ENCODE measurements around the gene DCLRE1B.
A peak's percentile ranks its signal among the peaks of the same experiment; 100 is the strongest.

Gene DCLRE1B

DNA sequence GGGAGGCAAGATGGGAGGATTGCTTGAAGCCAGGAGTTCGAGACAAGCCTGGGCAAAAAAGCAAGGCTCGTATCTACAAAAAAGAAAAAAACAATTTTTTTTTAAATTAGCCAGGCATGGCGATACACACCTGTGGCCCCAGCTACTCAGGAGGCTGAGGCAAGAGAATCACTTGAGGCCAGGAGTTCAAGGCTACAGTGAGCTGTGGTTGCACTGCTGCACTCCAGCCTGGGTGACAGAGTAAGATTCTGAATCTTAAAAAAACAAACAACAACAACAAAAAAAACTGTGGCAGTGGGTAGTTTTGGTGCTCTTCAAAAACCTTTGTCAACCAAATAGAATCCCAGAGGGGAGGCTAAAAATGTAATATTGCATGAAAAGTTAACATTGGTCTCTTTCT is 34.3 kb upstream of the DCLRE1B start:
- Histone ChIP-seq H3K27ac (ENCODE audit: low read depth, low read length) (no peak overlapping the region), H3K36me3 (ENCODE audit: insufficient read depth, low read length) (no peaks in the 10 kb centered on the region), H3K27me3 (ENCODE audit: insufficient read depth, low read length) (no peaks in the 10 kb centered on the region), H3K4me3 (ENCODE audit: low read depth, low read length) (no peak overlapping the region), H3K79me2 (ENCODE audit: control insufficient read depth, insufficient read depth, low read length, unreplicated experiment) (no peaks in the 10 kb centered on the region), H3K4me1 (ENCODE audit: control insufficient read depth, insufficient read depth, low read length, unreplicated experiment) (peaks cover 14% of the 10 kb centered on the region), H2AFZ (ENCODE audit: low read length, unreplicated experiment) (no peak overlapping the region)

DNA sequence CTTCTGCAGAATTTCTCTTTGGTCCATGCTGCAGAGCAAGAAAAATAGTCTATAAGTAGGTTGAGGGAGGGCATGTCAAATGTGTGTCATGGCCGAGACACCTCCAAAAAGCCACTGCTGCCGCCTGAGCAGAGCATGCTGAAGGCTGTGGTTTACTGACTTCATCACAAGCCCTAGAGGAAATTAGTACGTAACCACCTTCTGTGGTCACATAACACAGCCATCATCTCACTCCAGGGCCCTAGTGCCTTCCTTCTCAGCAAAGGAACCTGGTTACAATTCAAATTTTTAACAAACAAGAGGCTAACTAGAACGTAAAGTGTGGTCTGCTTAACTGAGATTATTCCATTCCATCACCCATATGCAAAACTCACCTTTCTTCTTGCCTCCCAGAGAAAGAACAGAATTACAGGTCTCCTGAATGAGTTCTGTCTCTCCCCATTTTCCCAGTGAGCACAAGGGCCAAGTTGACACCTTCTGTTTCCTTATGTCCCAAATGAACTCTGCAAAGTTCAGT is 33.5 kb upstream of the DCLRE1B start, which contains the start of gene PTPN22:
Gene PTPN22 (minus strand): TSS at position 116 of the 517 bp plus-strand sequence.
- H2AFZ ChIP-seq (ENCODE audit: low read length, unreplicated experiment), result peak within 1 kb of the TSS; percentile 52
- no peaks in the 10 kb centered on the region for H3K36me3 ChIP-seq (ENCODE audit: insufficient read depth, low read length)
- H3K27ac ChIP-seq (ENCODE audit: low read depth, low read length), result no peak within 1 kb of the TSS
- H3K79me2 ChIP-seq (ENCODE audit: control insufficient read depth, insufficient read depth, low read length, unreplicated experiment), result no peaks in the 10 kb centered on the region
- no peak within 1 kb of the TSS for H3K4me3 ChIP-seq (ENCODE audit: low read depth, low read length)
- H3K4me1 ChIP-seq (ENCODE audit: control insufficient read depth, insufficient read depth, low read length, unreplicated experiment), result peaks cover 14% of the 10 kb centered on the region
- no peaks in the 10 kb centered on the region for H3K27me3 ChIP-seq (ENCODE audit: insufficient read depth, low read length)

DNA sequence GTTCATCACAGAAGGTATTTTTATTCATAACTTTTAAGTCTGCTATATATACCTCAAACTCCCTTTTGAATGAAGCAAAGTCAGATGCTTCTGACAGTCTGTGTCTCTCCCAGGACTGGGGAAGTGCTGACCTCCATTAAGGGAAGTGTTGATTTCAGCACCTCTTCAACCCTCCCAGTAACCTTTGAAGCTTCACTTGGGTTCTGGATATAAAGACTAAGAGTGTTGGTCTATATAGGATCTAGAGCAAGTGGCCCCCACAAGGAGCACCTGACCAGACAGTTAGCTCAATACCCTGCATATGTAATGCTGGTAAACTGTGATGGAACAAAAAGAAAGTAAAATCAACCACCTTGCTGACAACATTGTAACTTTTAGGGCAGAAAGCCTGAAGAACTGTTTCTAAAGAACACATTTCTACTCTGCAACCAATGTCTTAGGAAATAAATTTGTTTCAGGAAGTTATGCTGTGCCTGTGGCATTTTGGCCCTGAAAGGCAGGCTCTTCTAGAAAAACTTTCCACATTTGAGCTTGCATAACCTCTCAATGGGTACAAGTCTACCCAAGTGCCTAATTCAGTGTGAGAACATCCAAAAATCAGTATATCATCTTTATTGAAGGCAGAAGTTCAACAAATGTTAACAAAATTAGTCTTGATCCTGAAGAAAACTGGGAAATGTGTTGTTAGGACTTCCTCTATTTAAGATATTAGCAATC is 32.7 kb upstream of the DCLRE1B start:
- Histone ChIP-seq H2AFZ (ENCODE audit: low read length, unreplicated experiment) (peak overlapping the region; percentile 52), H3K4me1 (ENCODE audit: control insufficient read depth, insufficient read depth, low read length, unreplicated experiment) (peaks cover 14% of the 10 kb centered on the region), H3K79me2 (ENCODE audit: control insufficient read depth, insufficient read depth, low read length, unreplicated experiment) (no peaks in the 10 kb centered on the region), H3K27ac (ENCODE audit: low read depth, low read length) (no peak overlapping the region), H3K27me3 (ENCODE audit: insufficient read depth, low read length) (no peaks in the 10 kb centered on the region), H3K36me3 (ENCODE audit: insufficient read depth, low read length) (no peaks in the 10 kb centered on the region), H3K4me3 (ENCODE audit: low read depth, low read length) (no peak overlapping the region)

DNA sequence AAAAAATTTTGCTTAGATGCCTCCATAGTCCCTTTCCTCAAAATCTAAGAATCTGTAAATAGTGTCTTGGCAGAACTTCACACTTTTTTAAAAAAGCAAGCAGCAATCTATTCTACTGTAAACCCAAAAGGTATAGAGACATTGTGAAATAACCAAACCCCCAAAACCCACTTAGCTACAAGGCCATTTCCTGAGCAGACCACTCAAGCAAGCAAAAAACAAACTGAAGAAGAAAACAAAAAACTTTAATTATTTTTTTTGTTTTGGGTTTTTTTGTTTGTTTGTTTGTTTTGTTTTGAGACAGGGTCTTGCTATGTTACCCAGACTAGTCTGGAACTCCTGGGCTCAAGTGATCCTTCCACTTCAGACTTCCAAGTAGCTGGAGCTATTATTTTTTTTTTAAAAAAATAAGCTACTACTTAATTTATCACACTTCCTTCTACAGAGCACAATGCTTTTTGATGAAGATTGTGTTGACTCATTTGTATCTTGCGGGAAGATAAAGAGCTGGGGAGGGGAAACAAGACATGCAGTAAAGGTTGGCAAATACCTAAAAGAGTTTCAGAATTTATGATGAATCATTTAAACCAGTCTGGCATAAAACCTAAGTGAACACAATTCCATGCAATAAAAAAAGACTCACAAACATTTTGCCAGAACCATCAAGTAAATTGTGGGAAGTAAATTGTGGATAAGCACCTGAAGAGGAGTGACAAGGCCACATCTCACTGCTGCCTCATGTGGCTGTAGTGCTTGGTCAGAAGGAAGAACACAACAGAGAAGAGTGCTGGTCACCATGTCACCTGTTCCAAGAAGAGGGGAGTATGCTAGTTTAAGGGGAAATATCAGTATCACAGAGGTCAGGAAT is 30.9 kb upstream of the DCLRE1B start:
- Histone ChIP-seq H2AFZ (ENCODE audit: low read length, unreplicated experiment) (no peak overlapping the region), H3K27me3 (ENCODE audit: insufficient read depth, low read length) (no peaks in the 10 kb centered on the region), H3K27ac (ENCODE audit: low read depth, low read length) (no peak overlapping the region), H3K4me1 (ENCODE audit: control insufficient read depth, insufficient read depth, low read length, unreplicated experiment) (peaks cover 3% of the 10 kb centered on the region), H3K4me3 (ENCODE audit: low read depth, low read length) (no peak overlapping the region), H3K79me2 (ENCODE audit: control insufficient read depth, insufficient read depth, low read length, unreplicated experiment) (no peaks in the 10 kb centered on the region), H3K36me3 (ENCODE audit: insufficient read depth, low read length) (no peaks in the 10 kb centered on the region)

GRCh38 chr1:113875714-113876113 is 29.4 kb upstream of the DCLRE1B start:
- Histone ChIP-seq H3K4me1 (ENCODE audit: control insufficient read depth, insufficient read depth, low read length, unreplicated experiment) (peaks cover 3% of the 10 kb centered on the region), H3K4me3 (ENCODE audit: low read depth, low read length) (no peak overlapping the region), H3K27ac (ENCODE audit: low read depth, low read length) (no peak overlapping the region)

DNA sequence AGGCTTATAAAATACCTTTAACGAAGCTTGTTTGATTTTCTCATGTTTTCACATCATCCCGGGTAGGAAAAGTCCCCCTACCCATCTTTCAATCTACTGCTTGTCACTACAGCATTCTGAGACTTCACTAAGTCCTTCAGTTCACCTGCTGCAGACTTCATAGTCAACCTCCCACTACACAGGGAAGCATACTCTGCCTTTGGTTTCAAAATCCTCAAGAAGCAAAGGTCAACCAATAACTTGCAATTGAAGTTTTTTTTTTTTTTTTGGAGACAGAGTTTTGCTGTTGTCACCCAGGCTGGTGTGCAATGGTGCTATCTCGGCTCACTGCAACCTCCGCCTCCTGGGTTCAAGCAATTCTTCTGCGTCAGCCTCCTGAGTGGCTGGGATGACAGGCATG is 28.9 kb upstream of the DCLRE1B start:
- H3K4me1 ChIP-seq (ENCODE audit: control insufficient read depth, insufficient read depth, low read length, unreplicated experiment), result peaks cover 3% of the 10 kb centered on the region
- no peak overlapping the region for H3K4me3 ChIP-seq (ENCODE audit: low read depth, low read length)
- no peaks in the 10 kb centered on the region for H3K79me2 ChIP-seq (ENCODE audit: control insufficient read depth, insufficient read depth, low read length, unreplicated experiment)
- H2AFZ ChIP-seq (ENCODE audit: low read length, unreplicated experiment), result no peak overlapping the region
- H3K27me3 ChIP-seq (ENCODE audit: insufficient read depth, low read length), result no peaks in the 10 kb centered on the region
- no peak overlapping the region for H3K27ac ChIP-seq (ENCODE audit: low read depth, low read length)
- no peaks in the 10 kb centered on the region for H3K36me3 ChIP-seq (ENCODE audit: insufficient read depth, low read length)

More at GRCh38 chr1:113875714-113876113, 29.4 kb upstream of the DCLRE1B start:
- H3K27me3 ChIP-seq (ENCODE audit: insufficient read depth, low read length), result no peaks in the 10 kb centered on the region
- no peaks in the 10 kb centered on the region for H3K79me2 ChIP-seq (ENCODE audit: control insufficient read depth, insufficient read depth, low read length, unreplicated experiment)
- no peak overlapping the region for H2AFZ ChIP-seq (ENCODE audit: low read length, unreplicated experiment)
- no peaks in the 10 kb centered on the region for H3K36me3 ChIP-seq (ENCODE audit: insufficient read depth, low read length)

DNA sequence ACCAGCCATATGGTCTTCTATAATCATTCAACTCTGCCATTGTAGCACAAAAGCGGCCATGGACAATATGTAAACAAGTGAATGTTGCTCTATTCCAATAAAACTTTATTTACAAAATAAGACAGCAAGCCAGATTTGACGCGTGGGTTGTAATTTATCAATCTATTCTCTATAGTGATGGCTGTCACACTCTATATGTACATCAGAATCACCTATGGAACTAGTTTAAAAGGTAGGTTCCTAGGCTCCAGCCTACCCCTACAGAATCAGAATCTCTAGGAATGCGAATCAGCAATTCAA is 25.4 kb upstream of the DCLRE1B start:
- Histone ChIP-seq H3K36me3 (ENCODE audit: insufficient read depth, low read length) (no peaks in the 10 kb centered on the region), H2AFZ (ENCODE audit: low read length, unreplicated experiment) (no peak overlapping the region), H3K27me3 (ENCODE audit: insufficient read depth, low read length) (no peaks in the 10 kb centered on the region), H3K27ac (ENCODE audit: low read depth, low read length) (no peak overlapping the region), H3K4me1 (ENCODE audit: control insufficient read depth, insufficient read depth, low read length, unreplicated experiment) (no peaks in the 10 kb centered on the region), H3K4me3 (ENCODE audit: low read depth, low read length) (no peak overlapping the region), H3K79me2 (ENCODE audit: control insufficient read depth, insufficient read depth, low read length, unreplicated experiment) (no peaks in the 10 kb centered on the region)

- Histone ChIP-seq H3K36me3 (ENCODE audit: insufficient read depth, low read length) (no peaks in the 10 kb centered on the region), H3K27me3 (ENCODE audit: insufficient read depth, low read length) (no peaks in the 10 kb centered on the region), H3K79me2 (ENCODE audit: control insufficient read depth, insufficient read depth, low read length, unreplicated experiment) (no peaks in the 10 kb centered on the region), H3K4me1 (ENCODE audit: control insufficient read depth, insufficient read depth, low read length, unreplicated experiment) (no peaks in the 10 kb centered on the region), H2AFZ (ENCODE audit: low read length, unreplicated experiment) (no peak overlapping the region), H3K4me3 (ENCODE audit: low read depth, low read length) (no peak overlapping the region), H3K27ac (ENCODE audit: low read depth, low read length) (no peak overlapping the region)
Measured at GRCh38 chr1:113881661-113882060, 23.5 kb upstream of the DCLRE1B start.

DNA sequence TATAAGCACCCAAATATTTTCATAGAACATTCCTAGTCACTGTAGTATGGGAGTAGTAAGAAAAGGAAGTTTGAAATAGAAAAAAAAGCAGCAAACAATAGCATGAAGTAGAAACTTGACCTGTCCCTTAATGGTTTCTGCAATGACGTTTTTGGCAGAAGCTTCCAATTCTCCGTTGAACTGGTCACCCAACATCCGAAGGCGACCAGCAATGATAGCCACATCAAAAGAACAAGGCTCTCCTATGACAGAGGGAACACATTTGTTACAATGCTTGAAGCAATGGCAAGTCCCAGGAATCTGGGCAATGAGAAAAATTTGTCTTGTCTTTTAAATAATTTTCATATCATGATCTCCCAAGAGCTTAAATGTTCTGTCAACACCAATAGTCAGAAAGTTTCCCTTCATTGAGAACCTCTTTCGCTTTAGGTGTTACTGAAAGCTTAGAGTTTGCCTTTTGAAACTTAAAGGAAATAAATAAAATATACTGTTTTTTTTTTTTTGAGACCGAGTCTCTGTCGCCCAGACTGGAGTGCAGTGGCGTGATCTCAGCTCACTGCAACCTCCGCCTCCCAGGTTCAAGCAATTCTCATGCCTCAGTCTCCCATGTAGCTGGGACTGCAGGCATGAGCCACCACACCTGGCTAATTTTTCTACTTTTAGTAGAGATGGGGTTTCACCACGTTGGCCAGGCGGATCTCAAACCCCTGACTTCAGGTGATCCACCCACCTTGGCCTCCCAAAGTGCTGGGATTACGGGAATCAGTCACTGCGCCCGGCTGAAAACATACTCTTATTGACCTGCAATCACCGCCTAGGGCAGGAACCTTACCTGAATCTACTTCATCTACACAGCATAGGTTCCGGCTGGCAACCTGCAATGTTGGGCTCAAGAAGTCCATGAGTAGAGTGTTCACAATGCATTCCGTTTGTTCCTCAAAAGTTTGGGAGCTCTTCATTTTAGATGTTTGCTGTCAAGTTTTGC is 18.4 kb upstream of the DCLRE1B start:
- no peaks in the 10 kb centered on the region for H3K79me2 ChIP-seq (ENCODE audit: control insufficient read depth, insufficient read depth, low read length, unreplicated experiment)
- no peak overlapping the region for H3K27ac ChIP-seq (ENCODE audit: low read depth, low read length)
- no peak overlapping the region for H2AFZ ChIP-seq (ENCODE audit: low read length, unreplicated experiment)
- H3K4me3 ChIP-seq (ENCODE audit: low read depth, low read length), result no peak overlapping the region
- no peaks in the 10 kb centered on the region for H3K36me3 ChIP-seq (ENCODE audit: insufficient read depth, low read length)
- no peaks in the 10 kb centered on the region for H3K27me3 ChIP-seq (ENCODE audit: insufficient read depth, low read length)
- peaks cover 4% of the 10 kb centered on the region for H3K4me1 ChIP-seq (ENCODE audit: control insufficient read depth, insufficient read depth, low read length, unreplicated experiment)

All from ACC112 (cell line).